Panc1 (cell line): ENCODE results near the gene KLRG1. TPM values are rescaled to one million over a fixed set of nuclear protein-coding genes. Genes with fewer than 3 reads are reported as not detected.

Experiments used
- ATAC-seq: fragments of 200-7000 bp; cut with Tn5 transposase; 2 replicates; pipeline ENCODE4 v1.9.1; 2020; ENCODE audit warnings: mild to moderate bottlenecking, moderate library complexity
- BruUV-seq: library from RNA; stranded (reverse); fragments of 400-500 nt; replicated peaks from 2 replicates; lab custom pipeline; 2021; lab: Mats Ljungman, UMichigan
- CTCF ChIA-PET: fragments of 300-600 bp; sonication (Branson Sonifier 250); formaldehyde crosslinking; loops from one replicate; lab custom pipeline; 2022; ENCODE audit warnings: antibody characterized with exemption; lab: Charles Lee
- POLR2A ChIA-PET: fragments of 300-600 bp; sonication (Branson Sonifier 250); formaldehyde crosslinking; loops from one replicate; lab custom pipeline; 2022; ENCODE audit warnings: antibody characterized with exemption; lab: Charles Lee
- DNase-seq: peaks from one replicate; pipeline ENCODE4 v3.0.0-alpha.2; 2010; ENCODE audit warnings: low read depth, low spot score
- H3K27ac ChIP-seq: 2 replicates; pipeline ENCODE4 v1.5.1; 2011; ENCODE audit warnings: mild to moderate bottlenecking, low read length, inconsistent platforms
- H3K27me3 ChIP-seq: fragments of 200-500 bp; sonication (Bioruptor generic); 2 replicates; pipeline ENCODE4 v1.6.0; 2014; ENCODE audit warnings: low read length, inconsistent platforms; ENCODE audit not compliant: control insufficient read depth, insufficient read depth
- H3K36me3 ChIP-seq: fragments of 200-500 bp; sonication (Bioruptor generic); 2 replicates; pipeline ENCODE4 v1.5.1; 2014; ENCODE audit warnings: inconsistent platforms, mild to moderate bottlenecking, low read length, moderate library complexity; ENCODE audit not compliant: control insufficient read depth, insufficient read depth
- H3K4me1 ChIP-seq: 2 replicates; pipeline ENCODE4 v1.5.1; 2011; ENCODE audit warnings: inconsistent platforms, mild to moderate bottlenecking, low read length, moderate library complexity; ENCODE audit not compliant: control insufficient read depth, insufficient read depth
- H3K4me3 ChIP-seq, 2 experiments: 2 replicates each; pipeline ENCODE4 v1.5.1; 2011 to 2012; ENCODE audit warnings: low read depth in 2 of 2, low read length in 2 of 2, mild to moderate bottlenecking in 2 of 2, inconsistent platforms in 1 of 2, moderate library complexity in 1 of 2
- H3K9me3 ChIP-seq: fragments of 200-500 bp; sonication (Bioruptor generic); 2 replicates; pipeline ENCODE4 v1.5.1; 2014; ENCODE audit warnings: low read depth, mild to moderate bottlenecking, inconsistent platforms, low read length, moderate library complexity; ENCODE audit not compliant: control insufficient read depth, insufficient read depth
- POLR2AphosphoS5 ChIP-seq: IDR thresholded peaks from 2 replicates; pipeline ENCODE4 v1.6.1; 2012; ENCODE audit warnings: mild to moderate bottlenecking, low read depth, low read length, moderate library complexity
- SIN3A ChIP-seq: IDR thresholded peaks from 2 replicates; pipeline ENCODE4 v1.6.1; 2012; ENCODE audit warnings: low read depth, mild to moderate bottlenecking, low read length, moderate library complexity, borderline replicate concordance; ENCODE audit not compliant: insufficient read depth
- TCF7L2 ChIP-seq: IDR thresholded peaks from 2 replicates; pipeline ENCODE4 v1.6.1; 2011; ENCODE audit warnings: mild to moderate bottlenecking, low read depth, low read length, inconsistent platforms
- in situ Hi-C: cut with HindIII; loops from 2 replicates; pipeline ENCODE4 v1.10.0; 2016; ENCODE audit warnings: low sequenced_read_pairs, low pct_unique_long_range_greater_than_20kb
- intact Hi-C: fragments of 100-400 bp; cut with micrococcal nuclease; formaldehyde crosslinking; loops from one replicate; pipeline ENCODE4 v1.10.0; 2022; ENCODE audit not compliant: unreplicated experiment
- total RNA-seq: library from RNA; stranded (reverse); gene quantifications from one replicate; pipeline ENCODE4 v1.2.1, GENCODE V29; 2021; ENCODE audit not compliant: unreplicated experiment
- TF ChIP-seq, protein P1 (sequence below): fragments of 450-650 bp; IDR thresholded peaks from 2 replicates; pipeline ENCODE4 v1.5.1; 2017; ENCODE audit warnings: mild to moderate bottlenecking
- TF ChIP-seq, protein P2 (sequence below), 2 experiments: IDR thresholded peaks; 2 replicates each; pipeline ENCODE4 v1.6.1; 2011 to 2012; ENCODE audit warnings: low read depth in 2 of 2, control low read depth in 1 of 2, low read length in 1 of 2, mild to moderate bottlenecking in 1 of 2, moderate library complexity in 1 of 2; ENCODE audit not compliant: insufficient read depth in 1 of 2

KLRG1 gene
- total RNA-seq, 1 experiment from 2014 or later: 0.69 TPM

DNA sequence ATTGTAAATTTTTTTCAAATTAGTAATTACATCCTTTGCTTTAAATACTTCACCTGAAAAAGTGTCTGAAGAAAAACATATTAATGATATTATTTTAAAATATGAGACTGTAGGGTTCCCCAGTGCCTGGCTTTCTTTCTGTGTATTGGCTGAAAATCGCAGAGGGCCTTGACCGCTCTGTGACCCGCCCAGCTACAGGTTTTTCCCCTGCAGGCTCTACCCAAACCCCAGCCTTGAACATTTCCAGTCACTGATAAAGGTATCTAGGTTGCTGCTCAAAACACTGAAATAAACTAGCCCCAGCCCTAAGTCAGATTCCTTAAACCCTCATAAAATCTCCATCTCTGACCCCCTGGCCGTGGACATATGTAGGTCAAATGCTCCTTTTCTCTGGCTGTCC is 11.9 kb downstream of the KLRG1 start:
- Histone ChIP-seq H3K4me1 (no peaks in the 10 kb centered on the region), H3K4me3 (no peak overlapping the region), H3K27me3 (no peaks in the 10 kb centered on the region), H3K27ac (no peak overlapping the region), H3K9me3 (no peaks in the 10 kb centered on the region), H3K36me3 (no peaks in the 10 kb centered on the region)
- POLR2A ChIA-PET: no interaction called here
- ATAC-seq (no peak), DNase-seq (no peak)
- BruUV-seq: no TSS peak
- TF ChIP-seq SIN3A: no peak
- no peak for TF ChIP-seq POLR2AphosphoS5
- TF ChIP-seq TCF7L2: no peak
- TF ChIP-seq, protein P1, sequence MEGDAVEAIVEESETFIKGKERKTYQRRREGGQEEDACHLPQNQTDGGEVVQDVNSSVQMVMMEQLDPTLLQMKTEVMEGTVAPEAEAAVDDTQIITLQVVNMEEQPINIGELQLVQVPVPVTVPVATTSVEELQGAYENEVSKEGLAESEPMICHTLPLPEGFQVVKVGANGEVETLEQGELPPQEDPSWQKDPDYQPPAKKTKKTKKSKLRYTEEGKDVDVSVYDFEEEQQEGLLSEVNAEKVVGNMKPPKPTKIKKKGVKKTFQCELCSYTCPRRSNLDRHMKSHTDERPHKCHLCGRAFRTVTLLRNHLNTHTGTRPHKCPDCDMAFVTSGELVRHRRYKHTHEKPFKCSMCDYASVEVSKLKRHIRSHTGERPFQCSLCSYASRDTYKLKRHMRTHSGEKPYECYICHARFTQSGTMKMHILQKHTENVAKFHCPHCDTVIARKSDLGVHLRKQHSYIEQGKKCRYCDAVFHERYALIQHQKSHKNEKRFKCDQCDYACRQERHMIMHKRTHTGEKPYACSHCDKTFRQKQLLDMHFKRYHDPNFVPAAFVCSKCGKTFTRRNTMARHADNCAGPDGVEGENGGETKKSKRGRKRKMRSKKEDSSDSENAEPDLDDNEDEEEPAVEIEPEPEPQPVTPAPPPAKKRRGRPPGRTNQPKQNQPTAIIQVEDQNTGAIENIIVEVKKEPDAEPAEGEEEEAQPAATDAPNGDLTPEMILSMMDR: no peak
- TF ChIP-seq, protein P2, sequence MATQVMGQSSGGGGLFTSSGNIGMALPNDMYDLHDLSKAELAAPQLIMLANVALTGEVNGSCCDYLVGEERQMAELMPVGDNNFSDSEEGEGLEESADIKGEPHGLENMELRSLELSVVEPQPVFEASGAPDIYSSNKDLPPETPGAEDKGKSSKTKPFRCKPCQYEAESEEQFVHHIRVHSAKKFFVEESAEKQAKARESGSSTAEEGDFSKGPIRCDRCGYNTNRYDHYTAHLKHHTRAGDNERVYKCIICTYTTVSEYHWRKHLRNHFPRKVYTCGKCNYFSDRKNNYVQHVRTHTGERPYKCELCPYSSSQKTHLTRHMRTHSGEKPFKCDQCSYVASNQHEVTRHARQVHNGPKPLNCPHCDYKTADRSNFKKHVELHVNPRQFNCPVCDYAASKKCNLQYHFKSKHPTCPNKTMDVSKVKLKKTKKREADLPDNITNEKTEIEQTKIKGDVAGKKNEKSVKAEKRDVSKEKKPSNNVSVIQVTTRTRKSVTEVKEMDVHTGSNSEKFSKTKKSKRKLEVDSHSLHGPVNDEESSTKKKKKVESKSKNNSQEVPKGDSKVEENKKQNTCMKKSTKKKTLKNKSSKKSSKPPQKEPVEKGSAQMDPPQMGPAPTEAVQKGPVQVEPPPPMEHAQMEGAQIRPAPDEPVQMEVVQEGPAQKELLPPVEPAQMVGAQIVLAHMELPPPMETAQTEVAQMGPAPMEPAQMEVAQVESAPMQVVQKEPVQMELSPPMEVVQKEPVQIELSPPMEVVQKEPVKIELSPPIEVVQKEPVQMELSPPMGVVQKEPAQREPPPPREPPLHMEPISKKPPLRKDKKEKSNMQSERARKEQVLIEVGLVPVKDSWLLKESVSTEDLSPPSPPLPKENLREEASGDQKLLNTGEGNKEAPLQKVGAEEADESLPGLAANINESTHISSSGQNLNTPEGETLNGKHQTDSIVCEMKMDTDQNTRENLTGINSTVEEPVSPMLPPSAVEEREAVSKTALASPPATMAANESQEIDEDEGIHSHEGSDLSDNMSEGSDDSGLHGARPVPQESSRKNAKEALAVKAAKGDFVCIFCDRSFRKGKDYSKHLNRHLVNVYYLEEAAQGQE (IDR thresholded peaks at IDR 0.05; ENCODE audit: insufficient read depth in 1 of 2, low read depth in 2 of 2, low read length in 1 of 2): no peak
- CTCF ChIA-PET: no interaction called here
- in situ Hi-C loops: no loop called here
- intact Hi-C loops: no loop called here

DNA sequence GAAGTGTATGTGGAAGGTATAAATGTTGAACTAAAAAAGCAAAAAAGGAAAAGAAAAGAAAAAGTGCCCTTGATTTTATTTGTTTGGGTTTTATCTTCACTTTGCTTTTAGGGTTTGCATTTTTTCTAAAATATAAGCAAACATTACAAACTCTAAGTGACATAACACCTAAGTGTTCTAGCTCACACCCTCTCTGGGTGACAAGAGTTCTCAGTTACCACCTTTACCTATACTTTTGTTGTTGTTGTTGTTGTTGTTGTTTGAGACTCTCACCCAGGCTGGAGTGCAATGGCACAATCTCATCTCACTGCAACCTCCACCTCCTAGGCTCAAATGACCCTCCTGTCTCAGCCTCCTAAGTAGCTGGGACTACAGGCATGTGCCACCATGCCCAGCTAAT is 13.0 kb downstream of the KLRG1 start:
- no peak for DNase-seq
- intact Hi-C loops (no loop called here), in situ Hi-C loops (no loop called here)
- no peak overlapping the region for H3K4me3 ChIP-seq
- H3K27ac ChIP-seq: no peak overlapping the region
- ChIA-PET POLR2A (no interaction called here), CTCF (no interaction called here)
- H3K4me1 ChIP-seq: no peaks in the 10 kb centered on the region
- no peaks in the 10 kb centered on the region for H3K9me3 ChIP-seq
- ATAC-seq: no peak
- TF ChIP-seq, protein P2 (IDR thresholded peaks at IDR 0.05; ENCODE audit: insufficient read depth in 1 of 2, low read depth in 2 of 2, low read length in 1 of 2): no peak
- TF ChIP-seq, protein P1: no peak
- no peak for TF ChIP-seq SIN3A
- no peak for TF ChIP-seq TCF7L2
- no peak for TF ChIP-seq POLR2AphosphoS5
- BruUV-seq: no TSS peak
- H3K27me3 ChIP-seq: no peaks in the 10 kb centered on the region
- H3K36me3 ChIP-seq: no peaks in the 10 kb centered on the region
